NCI-H526 treated with DMSO at 0.1 percent for 48 hours (cell line): ENCODE measurements around the gene MIB1.

ENCODE experiments used
- DNase-seq: peaks from one replicate; lab custom pipeline; 2025; lab: John Stamatoyannopoulos, UW

Gene MIB1

GRCh38 chr18:21820033-21820810, 79.6 kb downstream of the MIB1 start:
- no peak for DNase-seq

- DNase-seq, result no peak
Measured at GRCh38 chr18:21820811-21821143, 80.2 kb downstream of the MIB1 start.

DNA sequence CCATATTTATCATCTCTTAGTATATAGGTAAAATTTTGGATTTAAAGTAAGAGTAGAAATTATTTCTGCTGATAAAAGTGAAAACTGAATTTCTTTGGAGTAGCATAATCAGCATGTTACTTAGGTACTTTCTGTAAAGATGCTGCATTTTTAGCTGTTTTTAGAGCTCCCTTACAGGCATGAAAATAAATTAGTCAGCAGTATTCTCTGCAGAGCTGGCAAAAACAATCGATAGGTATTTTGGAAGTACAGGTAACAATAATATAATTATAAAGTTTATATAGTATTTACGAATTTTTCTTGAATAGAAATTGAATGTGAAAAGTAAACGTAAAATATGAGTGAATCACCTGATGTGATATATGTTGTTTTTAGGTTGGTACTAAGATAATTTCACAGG, 83.3 kb downstream of the MIB1 start:
- no peak for DNase-seq

GRCh38 chr18:21826196-21826595, 85.6 kb downstream of the MIB1 start:
- DNase-seq, result no peak

DNA sequence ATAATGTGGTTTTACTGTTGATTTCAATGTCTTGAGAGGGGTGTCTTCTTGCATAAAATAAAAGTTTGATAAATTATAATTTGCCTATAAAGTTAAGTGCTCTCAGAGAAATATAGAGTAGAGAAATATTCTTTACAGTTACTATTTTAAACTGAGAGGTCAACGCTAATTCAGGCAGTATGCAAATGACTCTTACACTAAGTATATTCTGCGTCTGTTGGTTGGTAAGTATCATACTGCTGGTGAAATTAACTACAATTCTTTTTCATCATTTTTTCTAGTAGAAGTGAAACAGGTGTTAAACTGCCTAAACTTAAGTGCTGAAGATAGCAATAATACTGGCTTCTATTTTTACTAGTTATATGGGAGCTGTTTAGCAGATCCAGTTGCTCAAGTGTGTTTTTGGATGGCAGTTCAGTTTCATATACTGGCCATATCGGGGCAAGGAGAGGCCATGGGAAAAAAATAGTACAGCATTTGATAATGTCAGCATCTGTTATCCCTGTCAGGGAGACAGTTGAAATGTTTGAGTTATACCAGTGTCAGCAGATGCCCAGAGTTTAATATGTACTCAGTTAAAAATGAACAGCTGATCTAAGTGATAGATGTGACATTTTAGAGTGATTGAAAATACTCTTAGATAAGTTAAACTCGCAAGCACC, 86.2 kb downstream of the MIB1 start:
- no peak for DNase-seq

DNA sequence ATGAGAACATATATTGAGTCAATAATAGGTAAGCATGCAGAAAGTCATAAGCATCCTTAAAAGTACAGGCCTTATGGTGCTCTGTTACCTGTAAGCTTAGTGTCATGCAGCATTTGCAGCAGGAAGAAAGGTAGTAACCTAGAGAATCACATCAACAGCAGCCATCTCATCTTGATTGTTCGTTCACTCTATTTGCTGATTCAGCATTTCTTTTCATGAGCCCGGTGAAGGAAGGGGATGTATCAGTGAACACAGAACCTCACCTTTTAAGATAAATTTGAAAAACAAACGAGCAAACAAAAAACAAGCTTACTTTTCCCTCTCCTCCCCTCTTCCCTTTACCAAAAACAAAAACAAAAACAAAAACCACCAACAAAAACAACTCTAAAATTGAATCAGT, 89.9 kb downstream of the MIB1 start:
- no peak for DNase-seq

- no peak for DNase-seq
Measured at GRCh38 chr18:21831413-21831831, 90.8 kb downstream of the MIB1 start.

DNA sequence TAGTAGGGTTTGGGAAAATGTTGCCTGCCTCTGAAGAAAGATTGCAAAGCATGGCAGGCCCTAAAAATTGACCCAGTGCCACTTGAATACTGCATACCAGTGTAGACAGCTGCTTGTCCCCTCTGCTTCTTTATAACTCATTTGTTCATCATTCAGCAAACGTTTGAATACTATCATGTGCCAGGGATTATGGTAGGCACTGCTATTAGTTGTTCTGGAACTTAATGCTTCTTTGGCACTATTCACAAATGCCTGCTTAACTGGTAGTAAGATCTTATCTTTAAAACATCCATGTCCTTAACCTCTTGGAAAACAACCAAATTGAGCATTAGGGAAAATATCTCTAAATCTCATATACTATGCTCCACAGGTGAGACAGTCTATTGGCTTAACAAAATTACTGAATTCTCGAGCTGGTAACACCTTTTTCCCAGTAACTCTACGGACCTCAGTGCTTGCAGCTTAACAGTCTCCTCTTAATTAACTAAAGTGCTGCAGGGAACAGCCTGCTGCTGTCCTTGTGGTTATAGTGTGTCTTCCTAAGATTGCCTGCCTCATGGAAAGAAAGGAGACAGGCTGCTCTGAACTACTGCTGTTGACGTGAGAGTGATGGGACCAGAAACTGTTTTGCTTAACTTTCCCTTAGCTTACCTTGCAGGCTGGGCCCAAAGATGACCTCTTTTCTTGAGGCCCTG, 93.2 kb downstream of the MIB1 start:
- no peak for DNase-seq

DNA sequence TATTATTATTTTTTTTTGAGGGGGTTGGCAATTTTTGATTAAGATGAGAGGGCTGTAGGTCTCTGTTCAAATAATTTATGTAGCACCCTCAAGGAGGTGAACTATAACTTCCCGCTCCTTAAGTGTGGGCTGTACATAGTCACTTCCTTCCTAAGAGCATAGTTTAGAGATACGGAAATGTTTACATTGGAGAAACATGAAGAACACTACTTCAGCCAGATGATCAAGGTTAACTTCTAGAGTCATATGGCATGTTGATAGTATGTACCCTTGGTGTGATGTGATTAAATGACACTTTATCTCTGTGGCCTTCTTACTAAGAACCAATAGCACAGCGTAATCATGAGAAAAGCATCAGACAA, 93.7 kb downstream of the MIB1 start:
- DNase-seq, result no peak

DNA sequence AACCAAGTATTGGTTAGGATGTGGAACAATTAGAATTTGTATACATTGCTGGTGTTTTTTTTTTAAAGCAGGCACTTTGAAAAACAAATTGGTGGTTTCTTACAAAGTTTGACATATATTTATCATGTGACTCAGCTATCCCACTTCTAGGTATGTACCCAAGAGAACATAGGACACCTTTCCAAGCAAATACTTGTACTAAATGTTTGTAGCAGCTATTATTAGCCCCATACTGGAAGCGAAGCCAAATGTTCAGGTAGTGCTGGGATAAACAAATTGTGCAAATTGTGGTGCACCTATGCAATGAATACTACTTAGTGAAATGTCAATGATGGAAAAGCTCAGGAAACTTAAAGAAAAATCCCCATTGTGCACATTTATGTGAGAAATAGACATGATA, 101.0 kb downstream of the MIB1 start:
- DNase-seq, result no peak

DNA sequence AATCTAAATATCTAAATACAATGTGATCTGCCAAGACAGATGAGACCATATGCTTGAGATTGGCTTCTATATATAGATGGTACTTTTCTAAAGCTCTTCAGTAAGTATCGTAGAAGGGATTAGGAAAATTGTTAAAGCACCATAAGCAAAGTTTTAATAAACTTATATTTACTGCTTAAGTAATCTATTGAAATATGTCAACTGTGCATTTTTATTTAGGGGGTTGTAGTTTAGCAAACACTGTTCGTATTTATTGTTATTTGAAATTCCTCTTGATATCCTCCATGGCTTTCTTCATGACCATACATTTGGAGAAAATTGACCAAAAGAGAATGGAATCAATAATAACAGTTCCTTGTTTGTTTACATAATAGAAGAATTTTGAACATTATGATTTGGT, 102.7 kb downstream of the MIB1 start:
- DNase-seq, result no peak

DNA sequence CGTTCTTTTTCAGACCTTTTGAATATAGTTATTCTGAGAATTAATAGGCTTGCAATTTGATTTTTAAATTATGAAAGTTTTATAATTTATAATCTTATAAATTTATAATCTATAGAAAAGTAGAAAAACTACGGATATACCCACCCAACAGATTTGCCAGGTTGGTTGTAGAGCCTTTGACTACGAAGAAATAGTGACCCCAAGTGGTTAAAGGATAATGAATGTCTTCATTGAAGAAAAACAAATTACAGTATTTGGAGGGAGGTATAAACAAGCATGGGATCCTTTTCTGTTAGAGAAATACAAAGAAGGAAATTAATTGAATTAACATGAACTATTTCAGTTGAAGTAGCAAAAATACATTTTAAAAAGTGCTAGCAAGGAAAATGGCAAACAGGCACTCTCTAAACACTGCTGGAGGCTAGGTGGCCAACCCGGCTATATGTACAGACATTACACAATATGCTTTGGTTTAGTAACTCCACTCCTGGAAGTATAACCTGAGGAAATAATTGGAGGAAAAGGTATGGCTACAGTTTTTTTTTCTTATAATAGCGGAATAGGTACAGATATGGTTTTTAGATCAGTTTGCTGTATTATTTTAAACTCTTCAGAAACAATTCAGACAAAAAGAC, 110.9 kb downstream of the MIB1 start:
- no peak for DNase-seq

- DNase-seq, result no peak
Measured at GRCh38 chr18:21853016-21853415, 112.4 kb downstream of the MIB1 start.

DNA sequence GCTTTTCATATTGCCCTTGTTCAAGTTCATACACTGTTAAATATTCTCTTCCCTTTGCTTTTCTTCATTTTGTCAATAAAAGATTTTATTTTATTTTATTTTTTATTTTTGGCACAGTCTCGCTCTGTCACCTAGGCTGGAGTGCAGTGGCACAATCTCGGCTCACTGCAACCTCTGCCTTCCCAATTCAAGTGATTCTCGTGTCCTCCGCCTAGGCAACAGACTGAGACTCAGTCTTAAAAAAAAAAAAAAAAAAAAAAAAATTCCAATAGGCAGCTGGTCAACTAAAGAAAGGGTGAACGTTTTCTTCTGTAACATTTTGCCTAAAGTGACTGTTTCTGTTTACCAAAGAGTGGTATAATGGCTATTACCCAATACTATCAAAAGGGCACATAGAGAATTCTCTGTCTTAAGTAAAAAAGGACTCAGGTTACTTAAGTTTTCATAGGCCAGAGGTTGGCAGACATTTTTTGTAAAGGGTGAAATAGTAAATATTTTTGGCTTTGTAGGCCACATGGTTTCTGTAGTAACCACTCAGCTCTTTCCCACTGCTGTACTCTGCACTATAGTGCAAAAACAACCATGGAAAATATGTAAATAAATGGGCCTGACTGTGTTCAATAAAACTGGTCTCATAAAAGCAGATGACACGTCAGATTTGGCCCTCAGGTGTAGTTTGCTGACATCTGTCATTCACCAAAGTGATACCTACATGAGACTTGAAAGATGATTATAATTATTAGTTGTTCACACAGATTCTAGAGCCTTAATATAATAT, 113.4 kb downstream of the MIB1 start:
- DNase-seq, result no peak

GRCh38 chr18:21855432-21855831, 114.8 kb downstream of the MIB1 start:
- no peak for DNase-seq

- no peak for DNase-seq
Measured at GRCh38 chr18:21857871-21858270, 117.3 kb downstream of the MIB1 start.

GRCh38 chr18:21858544-21858943, 118.0 kb downstream of the MIB1 start:
- DNase-seq, result no peak

DNA sequence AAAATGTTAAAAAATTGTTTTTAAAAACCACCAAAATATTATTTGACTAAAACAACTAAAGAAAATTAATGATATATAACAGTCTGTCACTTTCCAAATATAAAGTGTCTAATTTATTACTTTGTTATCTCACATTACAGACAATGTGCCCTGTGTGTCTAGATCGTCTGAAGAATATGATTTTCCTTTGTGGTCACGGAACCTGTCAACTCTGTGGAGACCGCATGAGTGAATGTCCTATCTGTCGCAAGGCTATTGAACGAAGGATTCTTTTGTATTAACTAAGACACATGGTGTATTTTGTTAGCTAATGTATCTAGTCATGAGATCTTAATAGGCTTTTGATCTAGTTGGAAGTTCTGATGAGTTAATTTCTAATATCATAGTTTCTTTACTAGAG, 123.8 kb downstream of the MIB1 start:
- DNase-seq, result no peak

GRCh38 chr18:21865043-21865442, 124.5 kb downstream of the MIB1 start:
- DNase-seq, result no peak

GRCh38 chr18:21868770-21869169, 128.2 kb downstream of the MIB1 start:
- DNase-seq, result no peak

GRCh38 chr18:21889570-21889969, 149.0 kb downstream of the MIB1 start:
- no peak for DNase-seq
